ENCODE data around the gene DAPK2.
A peak's percentile ranks its signal among the peaks of the same experiment; 100 is the strongest.

Gene DAPK2

GRCh38 chr15:63899193-63899592 is 147.1 kb downstream of the DAPK2 start:
- no peak for DNase-seq

DNA sequence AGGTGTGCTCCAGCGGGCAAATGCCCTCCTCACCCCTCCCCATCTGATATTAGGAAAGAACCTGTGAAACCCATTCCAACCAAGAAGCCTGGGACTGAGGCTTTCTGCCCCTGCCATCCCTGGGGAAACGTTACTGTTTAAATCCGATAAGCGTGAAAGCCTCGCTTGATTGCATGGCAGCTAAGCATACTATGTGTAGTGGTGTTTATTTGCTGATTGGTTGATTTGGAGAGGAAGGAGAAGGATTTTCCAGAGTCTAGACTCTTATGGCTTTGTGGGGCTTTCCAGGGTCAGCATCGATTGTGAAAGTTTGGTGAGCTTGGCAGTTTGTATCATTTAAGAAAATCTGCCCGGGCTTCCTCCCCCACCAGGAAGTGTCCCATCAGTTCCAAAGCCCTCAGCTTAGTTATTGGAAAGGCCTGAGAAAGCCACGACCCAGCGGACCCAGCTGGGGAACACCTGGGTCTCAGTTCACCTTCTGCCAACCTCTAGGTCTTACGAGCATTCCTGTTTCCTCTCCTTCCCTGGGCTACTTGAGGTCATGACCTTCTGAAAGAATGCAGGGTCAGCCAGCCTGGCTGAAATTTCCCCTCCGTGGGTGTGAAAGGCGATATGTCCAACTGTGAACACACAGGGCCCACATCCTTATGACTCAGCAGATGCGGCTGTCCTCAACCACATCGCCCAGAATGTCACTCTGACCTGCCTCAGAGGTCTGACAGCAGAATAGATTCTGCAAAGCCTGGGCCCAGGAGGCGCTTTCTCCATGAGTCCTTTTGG is 149.8 kb downstream of the DAPK2 start:
- DNase-seq: no peak

GRCh38 chr15:63895787-63896218 is 150.5 kb downstream of the DAPK2 start:
- DNase-seq: no peak

GRCh38 chr15:63895194-63895593 is 151.1 kb downstream of the DAPK2 start:
- no peak for DNase-seq

DNA sequence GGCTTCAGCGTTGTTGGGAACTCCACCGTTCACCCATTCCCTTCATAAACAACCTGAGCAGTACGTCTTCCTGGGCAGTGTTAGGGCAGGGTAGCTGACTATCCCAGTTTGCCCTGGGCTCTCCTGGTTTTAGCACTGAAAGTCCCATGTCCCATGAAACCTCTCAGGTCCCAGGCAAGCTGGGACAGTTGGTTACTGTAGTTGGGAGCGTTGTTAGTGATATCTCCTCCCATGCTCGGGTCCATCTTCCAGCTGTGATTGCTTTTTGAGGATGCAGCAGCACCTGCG is 151.7 kb downstream of the DAPK2 start:
- no peak for DNase-seq

DNA sequence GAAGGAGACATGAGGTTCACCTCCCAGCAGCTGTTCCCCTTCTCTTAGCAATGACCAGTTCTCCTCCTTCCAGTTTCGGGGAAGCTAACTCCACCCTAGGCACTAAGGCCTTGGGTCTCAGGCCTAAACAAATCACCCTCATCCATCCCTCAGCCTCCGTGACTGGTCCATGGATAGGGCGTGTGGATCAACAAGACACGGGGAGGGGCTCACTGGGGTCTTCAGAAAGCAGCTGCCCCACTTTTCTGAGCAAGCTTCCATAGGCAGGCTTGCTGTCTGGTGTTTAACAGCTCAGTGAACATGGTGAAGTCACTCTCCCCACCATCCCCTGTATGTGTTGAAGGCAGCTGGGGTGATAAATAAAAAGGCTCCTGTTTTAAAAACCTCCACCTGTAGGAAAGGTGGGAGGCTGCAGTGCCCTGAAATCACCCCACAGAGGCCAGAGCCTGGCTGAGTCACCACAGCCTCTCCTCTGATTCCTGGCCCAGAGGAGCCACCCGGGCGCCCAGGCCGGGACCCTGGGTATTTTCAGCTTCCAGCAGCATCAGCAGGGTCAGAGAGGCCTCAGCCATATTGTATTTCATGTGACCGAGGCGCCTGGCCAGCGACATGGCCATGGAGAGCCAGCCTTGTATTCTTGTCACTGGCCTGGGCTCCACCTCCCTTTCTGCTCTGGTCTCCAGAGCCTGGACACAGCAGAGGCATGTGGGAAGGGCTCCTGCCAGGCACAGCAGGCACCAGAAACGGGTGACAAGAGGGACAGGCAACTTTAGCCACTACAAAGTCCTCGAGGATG is 152.2 kb downstream of the DAPK2 start:
- DNase-seq: no peak

- peak in 10 of 58 donors; percentile 4 to 48 (median 14) for DNase-seq
Observed at GRCh38 chr15:63892794-63893441, 153.4 kb downstream of the DAPK2 start.

DNA sequence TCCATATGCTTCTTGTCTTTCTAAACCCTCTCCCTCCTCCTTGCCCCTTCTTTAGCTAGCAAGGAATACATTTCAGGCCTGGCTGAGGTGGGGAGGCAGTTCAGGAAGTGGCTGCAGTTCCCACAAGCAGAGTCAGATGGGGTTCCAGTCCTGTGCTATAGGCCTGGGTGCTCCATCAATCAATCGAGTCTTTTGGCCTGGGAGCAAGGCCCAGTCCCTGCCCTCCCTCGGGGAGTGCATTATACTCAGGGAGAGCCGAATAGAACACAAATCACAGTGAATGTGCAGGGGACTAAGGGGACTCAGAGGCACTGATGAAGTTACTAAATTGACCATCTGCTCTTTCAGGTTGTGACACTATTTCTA is 154.5 kb downstream of the DAPK2 start:
- no peak for DNase-seq

GRCh38 chr15:63891079-63891767 is 155.1 kb downstream of the DAPK2 start:
- DNase-seq: peak in 53 of 58 donors; percentile 10 to 86 (median 54)

DNA sequence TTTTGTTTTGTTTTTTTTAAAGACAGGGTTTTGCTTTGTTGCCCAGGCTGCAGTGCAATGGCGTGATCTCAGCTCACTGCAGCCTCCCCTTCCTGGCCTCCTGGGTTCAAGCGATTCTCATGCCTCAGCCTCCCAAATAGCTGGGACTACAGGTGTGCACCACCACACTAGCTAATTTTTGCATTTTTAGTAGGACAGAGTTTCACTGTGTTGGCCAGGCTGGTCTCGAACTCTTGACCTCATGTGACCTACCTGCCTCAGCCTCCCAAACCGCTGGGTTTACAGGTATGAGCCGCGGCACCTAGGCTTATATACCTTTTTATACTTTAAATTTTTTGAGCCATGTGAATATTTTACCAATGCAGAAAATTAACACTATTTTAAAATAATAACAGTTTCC is 155.7 kb downstream of the DAPK2 start:
- DNase-seq: no peak

GRCh38 chr15:63889831-63890230 is 156.5 kb downstream of the DAPK2 start:
- DNase-seq: no peak

DNA sequence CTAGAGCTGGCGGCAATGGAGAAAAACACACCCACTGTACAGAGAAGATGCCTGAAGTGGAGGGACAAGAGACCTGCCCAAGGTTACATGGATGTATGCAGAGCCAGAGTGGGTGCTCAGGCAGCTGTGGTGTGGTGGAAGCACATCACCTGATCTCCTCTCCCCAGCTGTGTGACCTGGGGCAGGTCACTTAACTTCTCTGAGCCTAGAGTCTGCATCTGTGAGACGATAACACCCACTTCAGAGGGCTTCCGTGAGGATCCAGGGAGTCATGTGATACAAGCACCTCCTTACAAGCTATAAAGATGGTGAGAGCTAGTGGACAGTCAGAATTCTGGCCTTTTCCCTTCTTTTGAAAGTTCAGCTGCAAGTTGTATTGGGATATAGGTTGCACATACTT is 157.5 kb downstream of the DAPK2 start:
- no peak for DNase-seq

GRCh38 chr15:63888146-63888545 is 158.1 kb downstream of the DAPK2 start:
- peak in 24 of 58 donors; percentile 8 to 76 (median 37) for DNase-seq

DNA sequence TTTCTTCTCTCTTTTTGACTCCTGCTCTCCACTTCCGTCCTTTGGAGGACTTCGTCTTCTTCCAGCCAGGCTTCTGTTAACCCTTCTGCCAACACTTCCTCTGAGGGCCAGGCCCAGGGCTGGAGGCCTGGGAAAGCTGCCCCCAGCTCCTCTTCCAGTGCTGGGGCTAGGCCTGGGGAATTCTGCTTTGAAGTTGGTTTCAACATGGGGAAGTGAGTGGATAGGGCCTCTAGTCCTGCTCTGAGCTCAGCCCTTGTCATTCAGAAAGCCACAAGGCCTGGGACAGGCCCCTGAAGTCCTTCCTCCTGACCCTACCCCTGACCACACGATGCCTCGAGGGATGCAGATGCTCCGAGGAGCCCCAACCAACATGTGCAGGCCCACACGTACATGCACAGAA is 158.7 kb downstream of the DAPK2 start:
- peak in 1 of 58 donors; percentile 30 for DNase-seq

DNA sequence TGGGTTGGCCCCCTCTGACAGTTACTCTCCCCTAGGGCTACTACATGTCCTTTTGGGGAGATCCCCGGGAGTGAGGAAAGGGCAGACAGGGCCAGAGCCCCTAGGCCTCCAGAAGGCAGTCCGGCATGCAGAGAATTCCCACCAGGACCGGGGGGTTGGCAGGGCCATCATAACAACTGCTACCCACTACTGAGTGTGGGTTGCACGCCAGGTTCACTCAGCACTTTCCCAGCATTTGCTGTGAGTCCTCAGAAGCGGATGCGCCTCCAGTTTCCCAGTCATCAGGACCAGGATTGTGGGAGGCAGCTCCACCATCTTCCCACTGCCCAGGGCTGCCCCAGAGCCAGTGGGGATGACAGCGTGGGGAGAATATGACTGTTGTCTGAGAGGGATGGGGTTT is 161.3 kb downstream of the DAPK2 start:
- DNase-seq: no peak

GRCh38 chr15:63881431-63881830 is 164.9 kb downstream of the DAPK2 start:
- no peak for DNase-seq

GRCh38 chr15:63880744-63881143 is 165.5 kb downstream of the DAPK2 start:
- no peak for DNase-seq

DNA sequence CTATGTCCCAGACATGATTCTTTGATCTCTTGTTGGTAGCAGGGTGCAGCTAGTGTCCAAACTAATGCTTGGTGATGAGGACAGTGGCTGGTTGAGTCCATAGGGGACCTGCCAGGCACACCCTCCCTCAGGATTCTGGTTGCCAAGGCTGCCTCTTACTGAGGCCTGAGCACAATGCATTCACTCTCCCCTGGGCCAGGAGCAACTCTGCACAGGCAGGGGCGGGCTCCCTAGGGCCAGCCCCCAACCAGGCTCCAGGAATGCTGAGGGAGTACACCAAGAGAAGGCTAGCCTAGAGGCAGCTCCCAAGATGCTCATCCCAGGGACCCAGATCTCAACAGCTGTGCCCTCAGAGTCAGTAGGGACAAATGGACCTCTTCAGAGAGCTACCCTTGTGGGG is 166.3 kb downstream of the DAPK2 start:
- no peak for DNase-seq

GRCh38 chr15:63879211-63879610 is 167.1 kb downstream of the DAPK2 start:
- no peak for DNase-seq

- no peak for DNase-seq
Observed at GRCh38 chr15:63877713-63878271, 168.5 kb downstream of the DAPK2 start.

- no peak for DNase-seq
Observed at GRCh38 chr15:63876085-63876662, 170.1 kb downstream of the DAPK2 start.
